Measurements from ENCODE around the gene UROC1. TPM values are rescaled to one million over a fixed set of nuclear protein-coding genes. Genes with fewer than 3 reads are reported as not detected.

UROC1 gene
- total and polyA plus RNA-seq, 8 donors: not detected

- Histone ChIP-seq H3K9me3 (no peaks in the 10 kb centered on the region), H3K27me3 (peaks cover 0 to 26% (median 0%) of the 10 kb centered on the region in 3 donors), H3K4me1 (no peaks in the 10 kb centered on the region), H3K27ac (no peak overlapping the region), H3K4me3 (no peak overlapping the region), H3K36me3 (no peaks in the 10 kb centered on the region)
- peak in 1 of 2 donors; percentile 16 for DNase-seq
- intact Hi-C loops (cut with DNase I; ENCODE audit: low total_unique reads): no loop called here
- TF ChIP-seq CTCF (IDR thresholded peaks at IDR 0.05) (no peak), POLR2AphosphoS5 (IDR thresholded peaks at IDR 0.05) (no peak), POLR2A (IDR thresholded peaks at IDR 0.05) (no peak), EP300 (IDR thresholded peaks at IDR 0.05) (no peak)
- 41 to 60% (median 48%) methylated on average over 6 to 9 of the region's 9 CpGs for WGBS, 5 donors
These were observed 31.2 kb upstream of the UROC1 start for GRCh38 chr3:126548556-126549466.

GRCh38 chr3:126547721-126548120 is 30.1 kb upstream of the UROC1 start:
- WGBS, 5 donors: 64 to 83% (median 78%) methylated on average over 1 of the region's 1 CpG

GRCh38 chr3:126546549-126547239 is 29.1 kb upstream of the UROC1 start:
- H3K9me3 ChIP-seq: peaks cover 0 to 5% (median 2%) of the 10 kb centered on the region in 4 donors
- 65 to 84% (median 76%) methylated on average over 8 of the region's 8 CpGs for WGBS, 5 donors
- peaks cover 0 to 6% (median 2%) of the 10 kb centered on the region in 4 donors for H3K4me1 ChIP-seq
- no peaks in the 10 kb centered on the region for H3K36me3 ChIP-seq
- intact Hi-C loops (cut with DNase I; ENCODE audit: low total_unique reads): no loop called here
- H3K4me3 ChIP-seq: no peak overlapping the region
- DNase-seq: peak in 1 of 2 donors; percentile 14
- TF ChIP-seq EP300 (IDR thresholded peaks at IDR 0.05): no peak
- TF ChIP-seq POLR2AphosphoS5 (IDR thresholded peaks at IDR 0.05): no peak
- no peak for TF ChIP-seq CTCF (IDR thresholded peaks at IDR 0.05)
- TF ChIP-seq POLR2A (IDR thresholded peaks at IDR 0.05): no peak
- H3K27me3 ChIP-seq: peaks cover 0 to 47% (median 12%) of the 10 kb centered on the region in 3 donors
- H3K27ac ChIP-seq: no peak overlapping the region

More at GRCh38 chr3:126547721-126548120, 30.1 kb upstream of the UROC1 start:
- intact Hi-C loops (cut with DNase I; ENCODE audit: low total_unique reads): no loop called here
- Histone ChIP-seq H3K27me3 (peaks cover 0 to 37% (median 1%) of the 10 kb centered on the region in 3 donors), H3K9me3 (no peaks in the 10 kb centered on the region), H3K4me3 (no peak overlapping the region), H3K36me3 (no peaks in the 10 kb centered on the region), H3K27ac (no peak overlapping the region), H3K4me1 (no peaks in the 10 kb centered on the region)
- no peak for TF ChIP-seq EP300 (IDR thresholded peaks at IDR 0.05)
- TF ChIP-seq POLR2A (IDR thresholded peaks at IDR 0.05): no peak
- no peak for TF ChIP-seq POLR2AphosphoS5 (IDR thresholded peaks at IDR 0.05)
- no peak for TF ChIP-seq CTCF (IDR thresholded peaks at IDR 0.05)
- no peak for DNase-seq

GRCh38 chr3:126546013-126546412 is 28.4 kb upstream of the UROC1 start:
- TF ChIP-seq EP300 (IDR thresholded peaks at IDR 0.05): no peak
- no peak for TF ChIP-seq POLR2AphosphoS5 (IDR thresholded peaks at IDR 0.05)
- TF ChIP-seq POLR2A (IDR thresholded peaks at IDR 0.05): no peak
- no peak for TF ChIP-seq CTCF (IDR thresholded peaks at IDR 0.05)
- Histone ChIP-seq H3K4me3 (no peak overlapping the region), H3K36me3 (no peaks in the 10 kb centered on the region), H3K27ac (no peak overlapping the region), H3K9me3 (peaks cover 0 to 6% (median 2%) of the 10 kb centered on the region in 4 donors), H3K4me1 (peaks cover 0 to 13% (median 6%) of the 10 kb centered on the region in 4 donors), H3K27me3 (peaks cover 0 to 49% (median 15%) of the 10 kb centered on the region in 3 donors)
- peak in 1 of 2 donors; percentile 20 for DNase-seq
- intact Hi-C loops (cut with DNase I; ENCODE audit: low total_unique reads): no loop called here
- WGBS, 5 donors: 72 to 91% (median 90%) methylated on average over 3 to 6 of the region's 6 CpGs

Measured in stomach (tissue), 9 donors.